Keratinocyte (primary cell): ENCODE results near the gene NRN1L. TPM values are rescaled to one million over a fixed set of nuclear protein-coding genes. Genes with fewer than 3 reads are reported as not detected.

ENCODE experiments used
- DNase-seq: peaks from one replicate; pipeline ENCODE4 v3.0.0-alpha.2; 2011; ENCODE audit warnings: low read depth, missing footprints, low spot score
- FAIRE-seq: peaks from 2 replicates; lab custom pipeline; 2011; peaks lifted over from hg19 to GRCh38; lab: Jason Lieb, UNC
- H2AFZ ChIP-seq: 2 replicates; pipeline ENCODE4 v1.6.0; 2012; ENCODE audit warnings: low read length, control low read depth, inconsistent platforms; ENCODE audit not compliant: control insufficient read depth
- H3K27ac ChIP-seq: 2 replicates; pipeline ENCODE4 v1.5.1; 2011; ENCODE audit warnings: low read length; ENCODE audit not compliant: control insufficient read depth, insufficient read depth
- H3K27me3 ChIP-seq: 3 replicates; pipeline ENCODE4 v1.6.0; 2011; ENCODE audit warnings: low read length; ENCODE audit not compliant: control insufficient read depth, insufficient read depth; ENCODE audit errors: extremely low read depth
- H3K36me3 ChIP-seq, 2 experiments: 2 replicates in 1 of 2; 3 replicates in 1 of 2; pipeline ENCODE4 v1.5.1; 2011; ENCODE audit warnings: low read length in 2 of 2, mild to moderate bottlenecking in 1 of 2; ENCODE audit not compliant: control insufficient read depth in 2 of 2, insufficient read depth in 2 of 2; ENCODE audit errors: extremely low read depth in 1 of 2
- H3K4me1 ChIP-seq: 3 replicates; pipeline ENCODE4 v1.5.1; 2011; ENCODE audit warnings: low read length; ENCODE audit not compliant: control insufficient read depth, insufficient read depth; ENCODE audit errors: extremely low read depth
- H3K4me2 ChIP-seq: 3 replicates; pipeline ENCODE4 v1.6.0; 2011; ENCODE audit warnings: low read depth, low read length; ENCODE audit not compliant: control insufficient read depth, insufficient read depth; ENCODE audit errors: extremely low read depth
- H3K4me3 ChIP-seq, 3 experiments: fragments of 200-600 bp in 1 of 3; sonication (generic) in 1 of 3; 2 replicates in 2 of 3; 3 replicates in 1 of 3; pipeline ENCODE4 v1.5.1; 2011 to 2016; ENCODE audit warnings: low read length in 3 of 3, mild to moderate bottlenecking in 3 of 3, control low read depth in 2 of 3, inconsistent platforms in 1 of 3, low read depth in 1 of 3, mixed read lengths in 1 of 3, mixed run types in 1 of 3, moderate library complexity in 1 of 3; ENCODE audit not compliant: control insufficient read depth in 2 of 3, insufficient read depth in 2 of 3; ENCODE audit errors: extremely low read depth in 1 of 3
- H3K79me2 ChIP-seq: 2 replicates; pipeline ENCODE4 v1.6.0; 2012; ENCODE audit warnings: low read length; ENCODE audit not compliant: control insufficient read depth, insufficient read depth
- H3K9ac ChIP-seq: 3 replicates; pipeline ENCODE4 v1.6.0; 2011; ENCODE audit warnings: low read length; ENCODE audit not compliant: control insufficient read depth, insufficient read depth; ENCODE audit errors: extremely low read depth
- H3K9me1 ChIP-seq: 3 replicates; pipeline ENCODE4 v1.6.0; 2011; ENCODE audit warnings: low read length; ENCODE audit not compliant: control insufficient read depth, insufficient read depth; ENCODE audit errors: extremely low read depth
- H3K9me3 ChIP-seq: 2 replicates; pipeline ENCODE4 v1.5.1; 2012; ENCODE audit warnings: low read depth, low read length; ENCODE audit not compliant: control insufficient read depth
- H4K20me1 ChIP-seq: 3 replicates; pipeline ENCODE4 v1.6.0; 2011; ENCODE audit warnings: low read length; ENCODE audit not compliant: control insufficient read depth, insufficient read depth; ENCODE audit errors: extremely low read depth
- CTCF ChIP-seq, 3 experiments: IDR thresholded peaks in 1 of 3; conservative IDR thresholded peaks in 1 of 3; optimal IDR thresholded peaks in 1 of 3; 2 replicates in 2 of 3; 3 replicates in 1 of 3; pipeline versions ENCODE3 to v1.5.1; 2011; ENCODE audit warnings: low read length in 3 of 3, mild to moderate bottlenecking in 3 of 3, moderate library complexity in 2 of 3, control low read depth in 1 of 3, inconsistent platforms in 1 of 3; ENCODE audit not compliant: insufficient read depth in 2 of 3; ENCODE audit errors: extremely low read depth in 1 of 3
- EZH2 ChIP-seq: IDR thresholded peaks from one replicate; pipeline ENCODE4 v1.6.1; 2012; ENCODE audit warnings: inconsistent platforms, mild to moderate bottlenecking, low read length, moderate library complexity
- dilution Hi-C: fragments of 300-500 bp; cut with MboI; formaldehyde crosslinking; loops from one replicate; pipeline ENCODE4 v1.7.0; 2020; ENCODE audit warnings: low sequenced_read_pairs; ENCODE audit not compliant: extremely low pct_ligation_motif_present
- polyA plus RNA-seq, 5 experiments: library from polyadenylated mRNA; depleted of rRNA in 3 of 5; stranded (reverse) in 3 of 5; stranded (forward) in 1 of 5; unstranded in 1 of 5; fragments of >200 nt; gene quantifications; 1 replicate in 1 of 5; 2 replicates in 3 of 5; 3 replicates in 1 of 5; pipeline versions ENCODE4 v1.2.1 to v1.2.3, GENCODE V29; 2011 to 2012; ENCODE audit warnings: missing spikeins in 2 of 5, low read depth in 1 of 5, low replicate concordance in 1 of 5

The NRN1L gene
- polyA plus RNA-seq, 1 donor (not counting 4 experiments of a cell fraction or from before 2014, with no cell fraction given) = not detected

GRCh38 chr16:67860589-67861398, 23.9 kb upstream of the NRN1L start:
- peaks cover 43% of the 10 kb centered on the region for H4K20me1 ChIP-seq

GRCh38 chr16:67861877-67862276, 22.8 kb upstream of the NRN1L start:
- H4K20me1 ChIP-seq = peaks cover 37% of the 10 kb centered on the region
- no peak overlapping the region for H3K4me2 ChIP-seq
- no peaks in the 10 kb centered on the region for H3K27me3 ChIP-seq
- no peak for FAIRE-seq
- dilution Hi-C loops = no loop called here
- DNase-seq = no peak
- peaks cover 34% of the 10 kb centered on the region for H3K4me1 ChIP-seq
- H3K79me2 ChIP-seq = peaks cover 78% of the 10 kb centered on the region
- no peak overlapping the region for H2AFZ ChIP-seq
- no peak overlapping the region for H3K9ac ChIP-seq
- TF ChIP-seq CTCF (optimal IDR thresholded peaks at IDR 0.05 in 1 of 3, IDR thresholded peaks at IDR 0.05 in 1 of 3, conservative IDR thresholded peaks at IDR 0.05 in 1 of 3; ENCODE audit: extremely low read depth in 1 of 3, insufficient read depth in 2 of 3, low read length in 3 of 3) = no peak
- no peak for TF ChIP-seq EZH2
- H3K9me1 ChIP-seq = peaks cover 6% of the 10 kb centered on the region
- H3K27ac ChIP-seq = peak overlapping the region; percentile 32
- H3K36me3 ChIP-seq = peaks cover 16 to 52% of the 10 kb centered on the region in 2 experiments
- no peaks in the 10 kb centered on the region for H3K9me3 ChIP-seq
- no peak overlapping the region for H3K4me3 ChIP-seq

More at GRCh38 chr16:67860589-67861398, 23.9 kb upstream of the NRN1L start:
- Histone ChIP-seq H2AFZ (no peak overlapping the region), H3K9me1 (peaks cover 8% of the 10 kb centered on the region), H3K36me3 (peaks cover 14 to 49% of the 10 kb centered on the region in 2 experiments), H3K27me3 (no peaks in the 10 kb centered on the region), H3K4me1 (peaks cover 37% of the 10 kb centered on the region), H3K4me3 (no peak overlapping the region), H3K9me3 (no peaks in the 10 kb centered on the region), H3K79me2 (peaks cover 88% of the 10 kb centered on the region), H3K4me2 (no peak overlapping the region), H3K27ac (peak overlapping the region; percentile 72), H3K9ac (peak overlapping the region; percentile 47)
- dilution Hi-C loops = no loop called here
- no peak for TF ChIP-seq EZH2
- TF ChIP-seq CTCF (optimal IDR thresholded peaks at IDR 0.05 in 1 of 3, IDR thresholded peaks at IDR 0.05 in 1 of 3, conservative IDR thresholded peaks at IDR 0.05 in 1 of 3; ENCODE audit: extremely low read depth in 1 of 3, insufficient read depth in 2 of 3, low read length in 3 of 3) = no peak
- DNase-seq = no peak
- no peak for FAIRE-seq
